ENCODE data around the gene NPEPL1. TPM values are rescaled to one million over a fixed set of nuclear protein-coding genes. Genes with fewer than 3 reads are reported as not detected.

Gene NPEPL1
- total RNA-seq, 1 donor from 2014 or later = 20.9 TPM

DNA sequence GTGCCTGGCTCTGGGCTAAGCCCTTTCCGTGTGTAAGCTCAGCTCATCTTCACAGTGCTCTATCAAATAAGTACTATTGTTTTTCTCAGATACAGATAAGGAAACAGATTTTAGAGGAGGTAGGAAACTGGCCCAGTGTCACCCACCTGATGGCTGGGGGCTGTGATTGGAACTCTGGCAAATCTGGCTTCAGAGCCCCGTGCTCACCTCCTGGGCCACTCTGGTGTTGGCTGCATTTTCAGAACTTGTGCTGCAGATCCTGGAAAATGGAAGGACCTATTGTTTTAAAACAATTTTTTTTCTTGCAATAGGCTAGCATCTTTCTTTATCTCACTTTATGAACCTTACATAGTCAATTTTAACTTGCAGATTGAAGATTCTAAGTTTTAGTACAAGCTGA is 35.8 kb upstream of the NPEPL1 start:
- H3K9me3 ChIP-seq (ENCODE audit: control insufficient read depth in 3 of 3, low read length in 3 of 3) = no peaks in the 10 kb centered on the region
- H3K4me1 ChIP-seq (ENCODE audit: control insufficient read depth in 3 of 3, insufficient read depth in 3 of 3, low read length in 3 of 3) = peaks cover 20 to 53% (median 36%) of the 10 kb centered on the region in 3 donors
- H3K36me3 ChIP-seq (ENCODE audit: control insufficient read depth in 3 of 3, insufficient read depth in 3 of 3, low read length in 3 of 3) = peaks cover 0 to 4% (median 3%) of the 10 kb centered on the region in 3 donors
- H3K27me3 ChIP-seq (ENCODE audit: control insufficient read depth in 3 of 3, insufficient read depth in 3 of 3, low read length in 3 of 3) = no peaks in the 10 kb centered on the region
- H3K9ac ChIP-seq (ENCODE audit: low read depth in 1 of 3, low read length in 3 of 3) = peak overlapping the region in 2 of 3 donors; percentile 47 to 65
- no peak overlapping the region for H3K27ac ChIP-seq (ENCODE audit: low read depth, low read length)
- H3K4me3 ChIP-seq (ENCODE audit: low read length in 3 of 3) = peak overlapping the region in 1 of 3 donors; percentile 34

DNA sequence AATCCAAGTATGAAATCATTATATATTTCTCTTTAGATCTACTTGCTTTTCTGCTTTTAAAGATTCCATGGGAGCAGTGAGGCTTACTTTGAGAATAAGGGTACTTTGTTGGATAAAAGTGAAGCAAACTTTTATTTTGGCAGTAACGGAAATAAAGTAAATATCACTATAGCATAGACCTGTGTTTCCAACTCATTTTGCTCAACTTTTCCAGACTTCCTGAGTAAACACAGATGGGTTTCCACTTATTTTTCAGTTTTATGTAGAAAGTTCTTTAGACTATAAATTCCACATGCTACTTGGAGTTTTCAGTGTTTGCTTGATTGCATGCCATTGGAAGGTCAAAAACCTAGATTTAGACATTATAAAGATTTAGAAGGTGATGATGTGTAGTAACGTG is 35.3 kb upstream of the NPEPL1 start:
- Histone ChIP-seq H3K4me1 (ENCODE audit: control insufficient read depth in 3 of 3, insufficient read depth in 3 of 3, low read length in 3 of 3) (peaks cover 24 to 55% (median 36%) of the 10 kb centered on the region in 3 donors), H3K27ac (ENCODE audit: low read depth, low read length) (no peak overlapping the region), H3K9me3 (ENCODE audit: control insufficient read depth in 3 of 3, low read length in 3 of 3) (no peaks in the 10 kb centered on the region), H3K36me3 (ENCODE audit: control insufficient read depth in 3 of 3, insufficient read depth in 3 of 3, low read length in 3 of 3) (peaks cover 0 to 4% (median 3%) of the 10 kb centered on the region in 3 donors), H3K4me3 (ENCODE audit: low read length in 3 of 3) (peak overlapping the region in 1 of 3 donors; percentile 34), H3K27me3 (ENCODE audit: control insufficient read depth in 3 of 3, insufficient read depth in 3 of 3, low read length in 3 of 3) (no peaks in the 10 kb centered on the region), H3K9ac (ENCODE audit: low read depth in 1 of 3, low read length in 3 of 3) (peak overlapping the region in 2 of 3 donors; percentile 47 to 65)

DNA sequence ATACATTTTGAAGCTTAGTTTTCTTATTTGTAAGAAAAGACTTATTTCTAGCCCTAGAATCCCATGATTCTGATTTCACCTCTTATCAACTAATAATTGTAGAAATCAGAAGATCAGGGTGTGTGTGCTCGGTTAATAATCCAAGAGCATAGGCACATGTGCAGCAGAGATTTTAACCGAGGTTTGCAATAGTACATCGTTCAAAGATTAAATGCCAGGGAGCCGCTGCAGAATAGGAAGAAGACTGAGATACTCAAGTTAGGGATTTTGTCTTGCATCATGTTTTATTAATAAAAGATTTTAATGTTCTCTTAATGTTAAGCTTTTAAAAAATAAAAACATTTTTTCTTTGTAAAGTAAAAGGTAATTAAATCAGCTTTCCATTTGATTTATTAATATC is 34.6 kb upstream of the NPEPL1 start:
- no peaks in the 10 kb centered on the region for H3K27me3 ChIP-seq (ENCODE audit: control insufficient read depth in 3 of 3, insufficient read depth in 3 of 3, low read length in 3 of 3)
- no peak overlapping the region for H3K27ac ChIP-seq (ENCODE audit: low read depth, low read length)
- H3K4me3 ChIP-seq (ENCODE audit: low read length in 3 of 3) = peak overlapping the region in 1 of 3 donors; percentile 40
- peaks cover 0 to 5% (median 4%) of the 10 kb centered on the region in 3 donors for H3K36me3 ChIP-seq (ENCODE audit: control insufficient read depth in 3 of 3, insufficient read depth in 3 of 3, low read length in 3 of 3)
- no peaks in the 10 kb centered on the region for H3K9me3 ChIP-seq (ENCODE audit: control insufficient read depth in 3 of 3, low read length in 3 of 3)
- peak overlapping the region in 2 of 3 donors; percentile 1 to 2 for H3K9ac ChIP-seq (ENCODE audit: low read depth in 1 of 3, low read length in 3 of 3)
- H3K4me1 ChIP-seq (ENCODE audit: control insufficient read depth in 3 of 3, insufficient read depth in 3 of 3, low read length in 3 of 3) = peaks cover 19 to 50% (median 29%) of the 10 kb centered on the region in 3 donors

DNA sequence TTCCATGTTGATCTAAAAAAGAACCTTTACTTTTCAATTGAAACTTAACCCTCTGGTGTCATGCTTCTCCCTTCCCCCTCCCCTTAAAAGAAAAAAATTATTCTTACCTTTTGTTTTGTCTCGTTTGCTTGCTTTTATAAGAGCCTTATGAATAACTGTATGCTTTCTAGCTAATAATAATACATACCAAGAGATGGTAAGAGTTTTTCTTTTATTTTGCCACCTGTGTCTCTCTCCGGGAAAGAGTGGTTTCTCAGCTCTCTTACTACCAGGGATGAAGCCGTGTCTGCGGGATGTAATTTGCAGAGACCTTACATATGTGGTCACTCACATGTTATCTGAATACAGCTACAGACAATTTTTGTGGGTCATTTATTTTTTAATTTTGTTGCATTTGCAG is 33.8 kb upstream of the NPEPL1 start:
- Histone ChIP-seq H3K9ac (ENCODE audit: low read depth in 1 of 3, low read length in 3 of 3) (peak overlapping the region in 2 of 3 donors; percentile 4 to 30), H3K4me1 (ENCODE audit: control insufficient read depth in 3 of 3, insufficient read depth in 3 of 3, low read length in 3 of 3) (peaks cover 15 to 46% (median 26%) of the 10 kb centered on the region in 3 donors), H3K36me3 (ENCODE audit: control insufficient read depth in 3 of 3, insufficient read depth in 3 of 3, low read length in 3 of 3) (peaks cover 0 to 5% (median 4%) of the 10 kb centered on the region in 3 donors), H3K27ac (ENCODE audit: low read depth, low read length) (no peak overlapping the region), H3K9me3 (ENCODE audit: control insufficient read depth in 3 of 3, low read length in 3 of 3) (no peaks in the 10 kb centered on the region), H3K4me3 (ENCODE audit: low read length in 3 of 3) (no peak overlapping the region), H3K27me3 (ENCODE audit: control insufficient read depth in 3 of 3, insufficient read depth in 3 of 3, low read length in 3 of 3) (no peaks in the 10 kb centered on the region)

DNA sequence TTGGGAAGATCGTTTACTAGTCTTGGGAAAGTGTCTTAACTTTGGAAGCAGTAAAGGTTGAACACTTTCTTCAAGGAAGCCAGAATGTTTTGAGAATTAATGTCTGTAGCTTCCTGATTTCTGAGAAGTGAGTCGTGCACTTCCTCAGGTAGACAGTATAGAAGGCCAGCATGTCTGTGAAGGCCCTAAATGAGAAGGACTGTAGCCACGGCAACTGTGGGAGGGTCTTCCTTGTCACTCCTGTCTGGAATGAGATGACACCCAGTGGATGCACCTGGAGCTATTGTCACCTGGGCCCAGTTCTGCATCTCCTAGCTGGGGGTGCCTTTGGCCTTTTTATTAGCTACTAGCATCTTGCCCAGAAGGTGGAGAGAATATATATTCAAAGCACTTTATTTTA is 32.8 kb upstream of the NPEPL1 start:
- Histone ChIP-seq H3K27me3 (ENCODE audit: control insufficient read depth in 3 of 3, insufficient read depth in 3 of 3, low read length in 3 of 3) (no peaks in the 10 kb centered on the region), H3K36me3 (ENCODE audit: control insufficient read depth in 3 of 3, insufficient read depth in 3 of 3, low read length in 3 of 3) (peaks cover 0 to 4% (median 3%) of the 10 kb centered on the region in 3 donors), H3K4me1 (ENCODE audit: control insufficient read depth in 3 of 3, insufficient read depth in 3 of 3, low read length in 3 of 3) (peaks cover 15 to 46% (median 27%) of the 10 kb centered on the region in 3 donors), H3K27ac (ENCODE audit: low read depth, low read length) (peak overlapping the region; percentile 2), H3K9ac (ENCODE audit: low read depth in 1 of 3, low read length in 3 of 3) (peak overlapping the region in 1 of 3 donors; percentile 43), H3K4me3 (ENCODE audit: low read length in 3 of 3) (no peak overlapping the region), H3K9me3 (ENCODE audit: control insufficient read depth in 3 of 3, low read length in 3 of 3) (no peaks in the 10 kb centered on the region)

DNA sequence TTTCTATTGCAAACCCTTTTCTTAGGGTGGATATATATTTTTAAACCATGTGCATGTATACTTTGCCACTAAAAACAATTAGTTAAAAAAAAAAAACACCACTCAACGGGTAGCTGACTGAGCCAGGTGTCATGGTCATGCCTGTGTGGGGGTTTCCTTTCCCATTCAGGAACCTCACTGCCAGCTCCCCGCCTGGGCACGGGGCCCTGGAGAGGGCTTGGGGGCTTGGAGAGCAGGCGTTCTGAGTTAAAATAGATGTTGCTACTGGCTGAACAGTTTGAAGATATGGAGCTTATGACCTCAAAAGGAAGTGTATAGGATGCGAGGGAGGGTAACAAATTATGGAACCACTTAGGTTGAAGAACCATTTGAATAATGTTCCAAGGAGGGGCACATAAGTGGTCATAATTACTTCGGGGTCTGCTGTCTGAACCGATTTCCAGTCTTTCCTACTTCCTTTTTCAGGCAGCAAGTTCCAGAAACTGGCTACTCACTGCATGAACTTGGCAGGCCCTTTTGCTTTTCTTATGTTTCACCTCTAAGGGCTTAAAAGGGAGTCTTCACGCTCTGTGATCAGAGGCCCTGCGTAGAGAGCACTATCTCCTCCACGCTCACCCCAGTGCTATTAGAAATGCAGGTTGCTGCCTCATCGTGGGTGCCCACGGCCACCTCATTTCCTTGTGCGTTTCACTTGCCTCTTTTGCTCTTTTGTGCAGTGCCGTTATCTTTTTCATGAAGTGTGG is 31.6 kb upstream of the NPEPL1 start:
- H3K36me3 ChIP-seq (ENCODE audit: control insufficient read depth in 3 of 3, insufficient read depth in 3 of 3, low read length in 3 of 3) = peaks cover 0 to 6% (median 2%) of the 10 kb centered on the region in 3 donors
- H3K27ac ChIP-seq (ENCODE audit: low read depth, low read length) = peak overlapping the region; percentile 54
- no peaks in the 10 kb centered on the region for H3K27me3 ChIP-seq (ENCODE audit: control insufficient read depth in 3 of 3, insufficient read depth in 3 of 3, low read length in 3 of 3)
- H3K4me1 ChIP-seq (ENCODE audit: control insufficient read depth in 3 of 3, insufficient read depth in 3 of 3, low read length in 3 of 3) = peaks cover 21 to 39% (median 32%) of the 10 kb centered on the region in 3 donors
- H3K4me3 ChIP-seq (ENCODE audit: low read length in 3 of 3) = peak overlapping the region in 1 of 3 donors; percentile 38
- H3K9ac ChIP-seq (ENCODE audit: low read depth in 1 of 3, low read length in 3 of 3) = peak overlapping the region; percentile 15 to 60 (median 59)
- no peaks in the 10 kb centered on the region for H3K9me3 ChIP-seq (ENCODE audit: control insufficient read depth in 3 of 3, low read length in 3 of 3)

DNA sequence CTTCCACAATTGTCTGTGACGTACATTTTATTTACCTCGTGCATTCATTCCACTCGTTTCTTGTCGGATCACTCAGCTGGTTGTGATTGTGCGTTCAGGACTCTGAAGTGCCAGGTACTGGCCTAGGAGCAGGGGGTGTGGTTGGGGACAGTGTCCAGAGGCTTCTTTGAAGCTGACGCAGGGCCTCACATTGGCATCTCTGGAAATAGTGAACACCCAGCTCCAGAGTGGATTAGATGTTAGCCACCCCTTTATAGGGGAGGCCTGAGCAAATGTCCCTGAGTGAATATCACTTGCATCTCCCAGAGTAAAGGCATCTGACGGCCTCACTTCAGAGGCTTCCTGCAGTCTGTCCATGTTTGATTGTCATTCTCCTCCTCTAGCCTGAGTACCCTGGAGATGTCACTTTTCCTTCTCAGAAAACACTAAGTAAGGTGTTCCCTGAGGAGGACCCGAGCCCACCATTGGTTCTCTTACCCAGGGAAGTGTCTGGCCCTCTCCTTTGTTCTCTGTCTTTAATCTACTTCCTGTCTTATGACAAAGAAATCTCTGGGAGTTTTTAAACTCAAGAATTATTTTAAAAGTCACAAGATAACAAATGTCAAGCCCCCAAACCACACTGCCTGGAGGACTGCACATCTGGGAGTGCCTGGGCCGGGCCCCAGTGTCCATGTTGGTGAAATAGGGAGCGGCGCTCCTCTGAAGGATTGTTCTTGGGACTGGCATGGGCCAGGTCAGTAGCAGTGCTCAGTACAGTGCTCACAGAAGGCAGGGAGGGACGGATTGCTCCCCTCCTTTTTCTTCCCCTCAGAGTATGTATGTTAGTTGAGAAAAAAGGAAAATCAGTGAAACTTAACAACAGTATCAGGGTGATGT is 30.8 kb upstream of the NPEPL1 start:
- H3K4me1 ChIP-seq (ENCODE audit: control insufficient read depth in 3 of 3, insufficient read depth in 3 of 3, low read length in 3 of 3) = peaks cover 21 to 35% (median 32%) of the 10 kb centered on the region in 3 donors
- peaks cover 0 to 6% (median 2%) of the 10 kb centered on the region in 3 donors for H3K36me3 ChIP-seq (ENCODE audit: control insufficient read depth in 3 of 3, insufficient read depth in 3 of 3, low read length in 3 of 3)
- no peaks in the 10 kb centered on the region for H3K27me3 ChIP-seq (ENCODE audit: control insufficient read depth in 3 of 3, insufficient read depth in 3 of 3, low read length in 3 of 3)
- no peaks in the 10 kb centered on the region for H3K9me3 ChIP-seq (ENCODE audit: control insufficient read depth in 3 of 3, low read length in 3 of 3)
- H3K27ac ChIP-seq (ENCODE audit: low read depth, low read length) = peak overlapping the region; percentile 54
- peak overlapping the region in 2 of 3 donors; percentile 13 to 38 for H3K4me3 ChIP-seq (ENCODE audit: low read length in 3 of 3)
- peak overlapping the region; percentile 15 to 60 (median 59) for H3K9ac ChIP-seq (ENCODE audit: low read depth in 1 of 3, low read length in 3 of 3)

DNA sequence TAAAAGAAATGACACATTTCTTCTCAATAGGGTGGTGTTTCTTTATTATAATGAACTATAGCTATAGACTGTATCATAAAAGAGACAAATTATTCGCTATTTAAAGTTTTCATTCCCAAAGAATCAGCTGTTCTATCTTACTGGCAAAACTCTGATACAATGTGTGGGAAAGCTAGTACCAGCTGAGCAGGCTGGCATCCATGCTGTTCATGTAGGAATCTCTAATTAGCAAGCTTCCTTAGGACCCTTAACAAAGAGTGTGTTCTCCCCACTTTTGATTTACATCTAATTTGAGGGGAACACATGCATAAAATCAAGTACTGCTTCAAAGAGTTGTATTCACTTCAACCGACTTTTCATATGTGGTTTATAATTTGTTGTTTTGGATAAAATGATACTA is 28.3 kb upstream of the NPEPL1 start:
- Histone ChIP-seq H3K4me1 (ENCODE audit: control insufficient read depth in 3 of 3, insufficient read depth in 3 of 3, low read length in 3 of 3) (peaks cover 20 to 28% (median 23%) of the 10 kb centered on the region in 3 donors), H3K9me3 (ENCODE audit: control insufficient read depth in 3 of 3, low read length in 3 of 3) (no peaks in the 10 kb centered on the region), H3K4me3 (ENCODE audit: low read length in 3 of 3) (no peak overlapping the region), H3K36me3 (ENCODE audit: control insufficient read depth in 3 of 3, insufficient read depth in 3 of 3, low read length in 3 of 3) (peaks cover 12 to 18% (median 13%) of the 10 kb centered on the region in 3 donors), H3K27me3 (ENCODE audit: control insufficient read depth in 3 of 3, insufficient read depth in 3 of 3, low read length in 3 of 3) (no peaks in the 10 kb centered on the region), H3K9ac (ENCODE audit: low read depth in 1 of 3, low read length in 3 of 3) (no peak overlapping the region), H3K27ac (ENCODE audit: low read depth, low read length) (no peak overlapping the region)

DNA sequence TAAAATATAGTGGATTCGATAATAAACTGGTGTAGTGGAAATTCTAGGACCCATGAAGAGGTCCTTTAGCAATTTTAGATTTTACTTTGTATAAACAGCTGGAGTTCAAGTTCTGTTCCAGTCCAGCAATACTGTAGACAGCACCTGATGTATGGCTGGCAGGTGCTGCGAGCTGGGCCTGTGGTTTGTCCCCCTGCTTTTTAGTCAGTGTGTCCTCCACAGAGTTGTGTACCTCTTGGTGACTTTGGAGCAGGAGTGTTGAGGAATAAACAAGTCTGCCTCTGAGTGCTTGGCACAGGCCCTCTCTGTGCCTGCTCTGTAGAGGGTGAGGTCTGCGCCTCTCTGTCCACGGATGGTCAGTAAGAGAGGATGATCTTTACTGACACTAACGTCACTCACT is 27.7 kb upstream of the NPEPL1 start:
- Histone ChIP-seq H3K9ac (ENCODE audit: low read depth in 1 of 3, low read length in 3 of 3) (no peak overlapping the region), H3K9me3 (ENCODE audit: control insufficient read depth in 3 of 3, low read length in 3 of 3) (no peaks in the 10 kb centered on the region), H3K27ac (ENCODE audit: low read depth, low read length) (peak overlapping the region; percentile 45), H3K4me3 (ENCODE audit: low read length in 3 of 3) (no peak overlapping the region), H3K36me3 (ENCODE audit: control insufficient read depth in 3 of 3, insufficient read depth in 3 of 3, low read length in 3 of 3) (peaks cover 17 to 24% (median 17%) of the 10 kb centered on the region in 3 donors), H3K4me1 (ENCODE audit: control insufficient read depth in 3 of 3, insufficient read depth in 3 of 3, low read length in 3 of 3) (peaks cover 20 to 26% (median 22%) of the 10 kb centered on the region in 3 donors), H3K27me3 (ENCODE audit: control insufficient read depth in 3 of 3, insufficient read depth in 3 of 3, low read length in 3 of 3) (no peaks in the 10 kb centered on the region)

All from skeletal muscle tissue (tissue), 4 donors.